GM12878 (cell line): ENCODE results near the gene ZNF672. TPM values are rescaled to one million over a fixed set of nuclear protein-coding genes. Genes with fewer than 3 reads are reported as not detected.

ENCODE experiments used
- BHLHE40 ChIP-seq, 2 experiments: fragments of 450-650 bp in 1 of 2; IDR thresholded peaks; 2 replicates each; pipeline ENCODE4 v1.6.1; 2011 to 2017; ENCODE audit warnings: low read depth in 2 of 2, borderline replicate concordance in 1 of 2, improper control_type of control experiment in 1 of 2, low read length in 1 of 2, mild to moderate bottlenecking in 1 of 2
- CEBPZ ChIP-seq: fragments of 150-350 bp; IDR thresholded peaks from 2 replicates; pipeline ENCODE4 v1.6.1; 2016; ENCODE audit warnings: low read depth, low read length
- CHD1 ChIP-seq: IDR thresholded peaks from 2 replicates; pipeline ENCODE4 v1.6.1; 2012; ENCODE audit warnings: low read depth, low read length, improper control_type of control experiment
- CHD2 ChIP-seq: IDR thresholded peaks from 2 replicates; pipeline ENCODE4 v1.6.1; 2011; ENCODE audit warnings: low read depth, low read length, improper control_type of control experiment, borderline replicate concordance
- FOXM1 ChIP-seq: IDR thresholded peaks from 2 replicates; pipeline ENCODE4 v1.6.1; 2012; ENCODE audit warnings: low read depth, mild to moderate bottlenecking, inconsistent platforms, low read length, moderate library complexity
- GATAD2B ChIP-seq: fragments of 450-650 bp; conservative IDR thresholded peaks from 2 replicates; pipeline ENCODE4 v1.6.1; 2017; ENCODE audit warnings: low read depth, mild to moderate bottlenecking, moderate library complexity
- MTA3 ChIP-seq: IDR thresholded peaks from 2 replicates; pipeline ENCODE4 v1.6.1; 2012; ENCODE audit warnings: low read length, inconsistent platforms, borderline replicate concordance
- MXI1 ChIP-seq: fragments of 150-350 bp; IDR thresholded peaks from 2 replicates; pipeline ENCODE4 v1.6.1; 2011; ENCODE audit warnings: low read depth, mild to moderate bottlenecking, inconsistent platforms, low read length, improper control_type of control experiment
- NR2F1 ChIP-seq: fragments of 450-650 bp; conservative IDR thresholded peaks from 2 replicates; pipeline ENCODE4 v1.6.1; 2017; ENCODE audit warnings: mild to moderate bottlenecking
- PAX5 ChIP-seq: IDR thresholded peaks from 2 replicates; pipeline ENCODE4 v1.6.1; 2011; ENCODE audit warnings: low read depth, low read length, borderline replicate concordance
- POLR2AphosphoS5 ChIP-seq: IDR thresholded peaks from 2 replicates; pipeline ENCODE4 v1.6.1; 2011; ENCODE audit warnings: mild to moderate bottlenecking, low read length, inconsistent platforms
- RAD21 ChIP-seq: IDR thresholded peaks from 2 replicates; pipeline ENCODE4 v1.6.1; 2011; ENCODE audit warnings: mild to moderate bottlenecking, low read depth, low read length, moderate library complexity; ENCODE audit not compliant: insufficient read depth
- ZBTB33 ChIP-seq: fragments of 450-650 bp; IDR thresholded peaks from 2 replicates; pipeline ENCODE4 v1.6.1; 2017; ENCODE audit warnings: mild to moderate bottlenecking
- ZNF217 ChIP-seq: fragments of 450-650 bp; IDR thresholded peaks from 2 replicates; pipeline ENCODE4 v1.6.1; 2017; ENCODE audit warnings: antibody characterized with exemption, mild to moderate bottlenecking
- polyA plus RNA-seq, 11 experiments: library from polyadenylated mRNA; depleted of rRNA in 4 of 11; unstranded in 6 of 11; stranded (reverse) in 5 of 11; fragments of >200 nt; fragmentation: Nextera tagmentation in 4 of 11; fragmentation: Illumina TruSeq in 1 of 11; extraction: Ambion mirVana in 4 of 11; extraction: Trizol in 1 of 11; gene quantifications; 1 replicate in 1 of 11; 2 replicates in 10 of 11; pipeline versions ENCODE4 v1.2.1 to v1.2.3, GENCODE V29; 2011 to 2016; ENCODE audit warnings: inconsistent platforms in 2 of 11, missing spikeins in 2 of 11, low read depth in 1 of 11
- total RNA-seq, 4 experiments: library from RNA; depleted of rRNA in 3 of 4; stranded (reverse); fragments of >200 nt in 3 of 4; fragmentation: Illumina TruSeq in 1 of 4; extraction: Trizol in 1 of 4; gene quantifications; 2 replicates each; pipeline versions ENCODE4 v1.2.1 to v1.2.3, GENCODE V29; 2013 to 2021
- TF ChIP-seq, protein P1 (sequence below): fragments of 450-650 bp; formaldehyde crosslinking; IDR thresholded peaks from 2 replicates; pipeline ENCODE4 v1.4.0; 2020; ENCODE audit warnings: mild to moderate bottlenecking, moderate library complexity
- TF ChIP-seq, protein P2 (sequence below): fragments of 450-650 bp; IDR thresholded peaks from 2 replicates; pipeline ENCODE4 v1.6.1; 2016; ENCODE audit warnings: mild to moderate bottlenecking
- TF ChIP-seq, protein P3 (sequence below): IDR thresholded peaks from 2 replicates; pipeline ENCODE4 v1.6.1; 2011; ENCODE audit warnings: low read depth, mild to moderate bottlenecking, low read length, moderate library complexity, borderline replicate concordance; ENCODE audit errors: extremely low read depth

The ZNF672 gene
- total and polyA plus RNA-seq, 10 of the 15 experiments (the other 5 are each of a cell fraction or from before 2014, with no cell fraction given): 2.9 to 51.3 (median 39.8) TPM

GRCh38 chr1:248807067-248807737 is 30.8 kb upstream of the ZNF672 start (continued):
- TF ChIP-seq CEBPZ: no peak
- peak; percentile 99 for TF ChIP-seq RAD21
- TF ChIP-seq GATAD2B: peak; percentile 47; the same call in 1 of the 2 replicates
- no peak for TF ChIP-seq MXI1
- TF ChIP-seq, protein P1, sequence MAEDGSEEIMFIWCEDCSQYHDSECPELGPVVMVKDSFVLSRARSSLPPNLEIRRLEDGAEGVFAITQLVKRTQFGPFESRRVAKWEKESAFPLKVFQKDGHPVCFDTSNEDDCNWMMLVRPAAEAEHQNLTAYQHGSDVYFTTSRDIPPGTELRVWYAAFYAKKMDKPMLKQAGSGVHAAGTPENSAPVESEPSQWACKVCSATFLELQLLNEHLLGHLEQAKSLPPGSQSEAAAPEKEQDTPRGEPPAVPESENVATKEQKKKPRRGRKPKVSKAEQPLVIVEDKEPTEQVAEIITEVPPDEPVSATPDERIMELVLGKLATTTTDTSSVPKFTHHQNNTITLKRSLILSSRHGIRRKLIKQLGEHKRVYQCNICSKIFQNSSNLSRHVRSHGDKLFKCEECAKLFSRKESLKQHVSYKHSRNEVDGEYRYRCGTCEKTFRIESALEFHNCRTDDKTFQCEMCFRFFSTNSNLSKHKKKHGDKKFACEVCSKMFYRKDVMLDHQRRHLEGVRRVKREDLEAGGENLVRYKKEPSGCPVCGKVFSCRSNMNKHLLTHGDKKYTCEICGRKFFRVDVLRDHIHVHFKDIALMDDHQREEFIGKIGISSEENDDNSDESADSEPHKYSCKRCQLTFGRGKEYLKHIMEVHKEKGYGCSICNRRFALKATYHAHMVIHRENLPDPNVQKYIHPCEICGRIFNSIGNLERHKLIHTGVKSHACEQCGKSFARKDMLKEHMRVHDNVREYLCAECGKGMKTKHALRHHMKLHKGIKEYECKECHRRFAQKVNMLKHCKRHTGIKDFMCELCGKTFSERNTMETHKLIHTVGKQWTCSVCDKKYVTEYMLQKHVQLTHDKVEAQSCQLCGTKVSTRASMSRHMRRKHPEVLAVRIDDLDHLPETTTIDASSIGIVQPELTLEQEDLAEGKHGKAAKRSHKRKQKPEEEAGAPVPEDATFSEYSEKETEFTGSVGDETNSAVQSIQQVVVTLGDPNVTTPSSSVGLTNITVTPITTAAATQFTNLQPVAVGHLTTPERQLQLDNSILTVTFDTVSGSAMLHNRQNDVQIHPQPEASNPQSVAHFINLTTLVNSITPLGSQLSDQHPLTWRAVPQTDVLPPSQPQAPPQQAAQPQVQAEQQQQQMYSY: no peak
- TF ChIP-seq, protein P2, sequence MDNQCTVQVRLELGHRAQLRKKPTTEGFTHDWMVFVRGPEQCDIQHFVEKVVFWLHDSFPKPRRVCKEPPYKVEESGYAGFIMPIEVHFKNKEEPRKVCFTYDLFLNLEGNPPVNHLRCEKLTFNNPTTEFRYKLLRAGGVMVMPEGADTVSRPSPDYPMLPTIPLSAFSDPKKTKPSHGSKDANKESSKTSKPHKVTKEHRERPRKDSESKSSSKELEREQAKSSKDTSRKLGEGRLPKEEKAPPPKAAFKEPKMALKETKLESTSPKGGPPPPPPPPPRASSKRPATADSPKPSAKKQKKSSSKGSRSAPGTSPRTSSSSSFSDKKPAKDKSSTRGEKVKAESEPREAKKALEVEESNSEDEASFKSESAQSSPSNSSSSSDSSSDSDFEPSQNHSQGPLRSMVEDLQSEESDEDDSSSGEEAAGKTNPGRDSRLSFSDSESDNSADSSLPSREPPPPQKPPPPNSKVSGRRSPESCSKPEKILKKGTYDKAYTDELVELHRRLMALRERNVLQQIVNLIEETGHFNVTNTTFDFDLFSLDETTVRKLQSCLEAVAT: peak; percentile 57; the same call in 1 of the 2 replicates
- TF ChIP-seq CHD2: no peak
- TF ChIP-seq POLR2AphosphoS5: no peak
- TF ChIP-seq MTA3: no peak
- TF ChIP-seq NR2F1: peak; percentile 59; the same call in 1 of the 2 replicates
- no peak for TF ChIP-seq BHLHE40 (IDR thresholded peaks at IDR 0.05; ENCODE audit: borderline replicate concordance in 1 of 2, low read depth in 2 of 2, low read length in 1 of 2)
- 0 out of 2 replicates have a peak, but pooled peaks have one; percentile 33 for TF ChIP-seq FOXM1
- TF ChIP-seq, protein P3, sequence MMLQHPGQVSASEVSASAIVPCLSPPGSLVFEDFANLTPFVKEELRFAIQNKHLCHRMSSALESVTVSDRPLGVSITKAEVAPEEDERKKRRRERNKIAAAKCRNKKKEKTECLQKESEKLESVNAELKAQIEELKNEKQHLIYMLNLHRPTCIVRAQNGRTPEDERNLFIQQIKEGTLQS: no peak
- no peak for TF ChIP-seq PAX5
- TF ChIP-seq ZBTB33: peak; percentile 45; the same call in 1 of the 2 replicates
- TF ChIP-seq ZNF217: no peak
- no peak for TF ChIP-seq CHD1
